Measurements from ENCODE around the gene CCNH.

GRCh38 chr5:87390075-87390474 lies 22.7 kb downstream of the CCNH start:
- no peak for TF ChIP-seq CTCF (conservative IDR thresholded peaks at IDR 0.05; ENCODE audit: low read length)
- no peak for TF ChIP-seq EZH2phosphoT487 (IDR thresholded peaks at IDR 0.05; ENCODE audit: borderline replicate concordance, low read depth, low read length)
